ENCODE data around the gene GLT1D1.

- TF ChIP-seq POLR2A (IDR thresholded peaks at IDR 0.05; ENCODE audit: low read depth, low read length) (no peak), CTCF (IDR thresholded peaks at IDR 0.05; ENCODE audit: extremely low read depth in 1 of 2, insufficient read depth in 1 of 2, low read depth in 1 of 2, low read length in 2 of 2) (no peak)
Measured at GRCh38 chr12:128807161-128807724, 46.0 kb upstream of the GLT1D1 start.

All from endothelial cell of umbilical vein (primary cell).